GM12874 (cell line): ENCODE data around the gene MAGEA8.

Experiments used
- CTCF ChIP-seq: IDR thresholded peaks from 2 replicates; pipeline ENCODE4 v1.5.1; 2011; ENCODE audit warnings: low read depth, mild to moderate bottlenecking, control low read depth, low read length, moderate library complexity; ENCODE audit not compliant: insufficient read depth

MAGEA8 gene

DNA sequence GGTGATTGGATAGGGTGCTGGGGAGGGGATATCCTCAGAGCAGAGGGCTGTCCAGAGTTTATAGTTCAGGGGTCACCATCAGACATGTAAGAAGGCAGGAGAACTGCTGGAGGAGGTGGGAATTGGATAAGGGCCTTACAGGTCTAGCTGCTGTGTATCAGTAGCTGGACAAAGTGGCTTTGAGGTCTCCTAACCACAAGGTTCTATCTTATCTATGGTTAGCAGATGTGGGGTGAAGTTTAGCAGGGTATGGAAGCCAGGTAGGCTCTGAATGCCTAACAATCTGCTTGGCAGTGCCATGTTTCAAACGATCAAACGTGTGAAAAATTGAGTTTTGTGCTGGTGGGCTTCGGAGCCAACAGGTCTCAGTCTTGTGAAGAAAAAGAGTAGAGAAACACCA is 32.1 kb upstream of the MAGEA8 start:
- no peak for TF ChIP-seq CTCF

- no peak for TF ChIP-seq CTCF
Observed at GRCh38 chrX:149849787-149850186, 31.2 kb upstream of the MAGEA8 start.

DNA sequence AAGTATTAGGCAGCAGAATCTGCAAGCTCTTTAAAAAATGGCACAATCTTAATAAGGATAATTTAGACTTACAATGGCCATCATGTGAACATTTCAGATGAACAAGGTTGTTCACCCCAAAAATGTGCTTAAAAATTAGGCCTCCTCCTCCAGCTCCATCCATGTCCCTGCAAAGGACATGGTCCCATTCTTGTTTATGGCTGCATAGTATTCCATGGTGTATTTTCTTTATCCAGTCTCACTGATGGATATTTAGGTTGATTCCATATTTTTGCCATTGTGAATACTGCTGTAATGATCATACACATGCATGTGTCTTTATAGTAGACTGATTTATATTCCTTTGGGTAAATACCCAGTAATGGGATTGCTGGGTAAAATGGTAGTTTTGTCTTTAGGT is 29.1 kb upstream of the MAGEA8 start:
- no peak for TF ChIP-seq CTCF

- no peak for TF ChIP-seq CTCF
Observed at GRCh38 chrX:149853925-149854324, 27.1 kb upstream of the MAGEA8 start.

- no peak for TF ChIP-seq CTCF
Observed at GRCh38 chrX:149858592-149858991, 22.4 kb upstream of the MAGEA8 start.

GRCh38 chrX:149860445-149860844 is 20.5 kb upstream of the MAGEA8 start:
- no peak for TF ChIP-seq CTCF

GRCh38 chrX:149865390-149865789 is 15.6 kb upstream of the MAGEA8 start:
- TF ChIP-seq CTCF = no peak

DNA sequence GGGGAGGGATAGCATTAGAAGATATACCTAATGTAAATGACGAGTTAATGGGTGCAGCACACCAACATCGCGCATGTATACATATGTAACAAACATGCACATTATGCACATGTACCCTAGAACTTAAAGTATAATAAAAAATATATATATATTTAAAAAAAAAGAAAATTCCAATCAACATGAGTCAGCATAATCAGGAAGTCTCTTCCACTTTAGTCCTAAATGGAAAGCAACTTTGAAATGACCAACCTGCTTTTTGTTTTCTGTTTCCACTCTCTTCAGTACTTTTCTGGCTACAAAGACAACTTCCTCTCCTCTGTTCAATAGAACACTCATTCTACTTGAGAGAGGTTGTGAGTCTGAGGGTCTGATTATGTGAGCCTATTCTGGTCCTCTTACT is 13.5 kb upstream of the MAGEA8 start:
- TF ChIP-seq CTCF = no peak
